ENCODE results near the gene PLXNB2. TPM values are rescaled to one million over a fixed set of nuclear protein-coding genes. Genes with fewer than 3 reads are reported as not detected.

The PLXNB2 gene
- total RNA-seq: 100 to 1,000 TPM in 1 of 4 donors, 10 to 100 TPM in 3; 80.7 to 110 (median 90.6) TPM
- polyA plus RNA-seq: 60.0 TPM
- long read RNA-seq, donor 1, full-length matches to known transcripts: 3 of 151 reads
- long read RNA-seq, donor 1, partial matches to known transcripts: 137 of 151 reads
- long read RNA-seq, donor 1, other reads (novel, unspliced or antisense): 11 of 151 reads
- long read RNA-seq, donor 2, full-length matches to known transcripts: 4 of 76 reads
- long read RNA-seq, donor 2, partial matches to known transcripts: 59 of 76 reads
- long read RNA-seq, donor 2, other reads (novel, unspliced or antisense): 13 of 76 reads
- long read RNA-seq, donor 3, full-length matches to known transcripts: 10 of 264 reads
- long read RNA-seq, donor 3, partial matches to known transcripts: 233 of 264 reads
- long read RNA-seq, donor 3, other reads (novel, unspliced or antisense): 21 of 264 reads
- long read RNA-seq, donor 4, full-length matches to known transcripts: 2 of 96 reads
- long read RNA-seq, donor 4, partial matches to known transcripts: 82 of 96 reads
- long read RNA-seq, donor 4, other reads (novel, unspliced or antisense): 12 of 96 reads

DNA sequence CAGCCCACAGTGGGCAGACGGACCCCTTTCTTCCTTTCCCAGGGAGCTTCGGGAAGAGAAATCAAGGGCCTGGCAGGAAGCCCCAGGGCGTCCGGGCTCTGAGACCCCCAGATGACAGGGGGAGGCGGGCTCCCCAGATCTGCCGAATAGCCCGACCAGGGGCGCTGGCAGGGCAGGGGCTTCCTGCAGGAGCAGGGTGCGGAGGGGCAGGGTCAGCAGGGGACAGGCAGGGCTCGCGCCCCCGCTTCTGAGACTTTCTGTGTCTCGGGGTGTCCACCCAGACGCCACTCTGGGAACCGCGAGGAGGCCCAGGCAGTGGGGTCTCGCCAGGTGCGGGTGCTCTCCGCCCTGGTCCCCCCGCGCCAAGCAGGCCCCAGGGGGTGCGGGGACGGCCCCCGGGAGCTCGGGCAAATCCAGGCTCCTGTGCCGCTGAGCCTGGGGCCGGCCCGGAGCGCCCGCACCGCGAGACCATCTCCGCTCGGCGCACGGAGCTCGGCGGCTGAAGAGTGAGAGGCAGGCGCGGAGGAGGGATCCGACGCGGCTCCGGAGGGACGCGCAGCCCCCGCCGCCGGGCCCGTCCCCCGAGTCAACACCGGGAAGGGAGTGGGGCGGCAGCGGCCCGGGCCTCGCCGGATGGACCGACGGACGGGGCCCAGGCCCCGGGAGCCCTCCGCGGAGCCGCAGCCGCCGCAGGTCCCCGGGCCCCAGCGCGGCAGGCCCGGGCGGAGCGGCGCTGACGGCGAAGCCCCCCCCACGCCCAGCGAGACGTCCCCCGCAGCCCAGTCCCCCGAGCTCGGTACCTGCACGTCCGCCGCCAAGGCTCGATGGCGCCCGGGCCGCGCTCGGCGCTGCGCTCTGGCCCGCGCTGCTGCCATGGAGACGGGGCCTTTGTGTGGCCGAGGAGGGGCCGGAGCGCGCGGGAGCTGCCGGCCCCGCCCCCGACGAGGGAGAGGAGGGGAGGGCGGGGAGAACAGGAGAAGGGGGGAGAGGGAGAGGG is at the start of gene PLXNB2:
Gene PLXNB2 (minus strand): TSS at position 894 of the 997 bp plus-strand sequence. CDS start 17,062 bp downstream, outside the sequence.
- Histone ChIP-seq H3K4me1 (ENCODE audit: control insufficient read depth, insufficient read depth, low read length) (peaks cover 16% of the 10 kb centered on the region), H3K27me3 (ENCODE audit: control insufficient read depth, insufficient read depth) (no peaks in the 10 kb centered on the region), H3K27ac (ENCODE audit: low read length) (peak within 1 kb of the TSS; percentile 83), H3K4me3 (ENCODE audit: low read length) (peak within 1 kb of the TSS; percentile 84), H3K9me3 (ENCODE audit: control insufficient read depth, low read length) (no peaks in the 10 kb centered on the region)
- DNase-seq: peak; percentile 87 to 95 (median 95)
- under 1% methylated on average over 102 of the region's 105 CpGs for WGBS
- intact Hi-C loops (cut with DNase I): no loop called here
- peak; percentile 63 to 64 for ATAC-seq

DNA sequence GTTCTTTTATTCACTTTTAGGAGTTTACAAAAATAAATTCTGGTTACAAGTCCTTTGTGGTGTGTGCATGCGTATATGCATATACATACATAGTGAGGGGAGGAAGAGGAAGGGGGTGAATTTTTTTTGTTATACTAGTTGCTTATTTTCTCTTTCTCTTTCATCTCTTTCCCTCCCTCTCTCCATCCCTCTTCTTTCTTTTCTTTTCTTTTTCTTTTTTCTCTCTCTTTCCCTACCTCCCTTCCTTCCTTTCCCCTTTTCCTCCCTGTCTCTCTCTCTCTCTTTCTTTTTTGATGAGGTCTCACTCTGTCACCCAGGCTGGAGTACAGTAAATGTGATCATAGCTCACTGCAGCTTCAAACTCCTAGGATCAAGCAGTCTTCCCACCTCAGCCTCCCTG is 49.8 kb upstream of the PLXNB2 start:
- Histone ChIP-seq H3K4me1 (ENCODE audit: control insufficient read depth, insufficient read depth, low read length) (no peaks in the 10 kb centered on the region), H3K27me3 (ENCODE audit: control insufficient read depth, insufficient read depth) (no peaks in the 10 kb centered on the region), H3K9me3 (ENCODE audit: control insufficient read depth, low read length) (no peaks in the 10 kb centered on the region), H3K4me3 (ENCODE audit: low read length) (no peak overlapping the region), H3K27ac (ENCODE audit: low read length) (no peak overlapping the region)
- WGBS: 96% methylated on average over 1 of the region's 1 CpG
- intact Hi-C loops (cut with DNase I): no loop called here
- ATAC-seq: no peak
- DNase-seq: no peak

DNA sequence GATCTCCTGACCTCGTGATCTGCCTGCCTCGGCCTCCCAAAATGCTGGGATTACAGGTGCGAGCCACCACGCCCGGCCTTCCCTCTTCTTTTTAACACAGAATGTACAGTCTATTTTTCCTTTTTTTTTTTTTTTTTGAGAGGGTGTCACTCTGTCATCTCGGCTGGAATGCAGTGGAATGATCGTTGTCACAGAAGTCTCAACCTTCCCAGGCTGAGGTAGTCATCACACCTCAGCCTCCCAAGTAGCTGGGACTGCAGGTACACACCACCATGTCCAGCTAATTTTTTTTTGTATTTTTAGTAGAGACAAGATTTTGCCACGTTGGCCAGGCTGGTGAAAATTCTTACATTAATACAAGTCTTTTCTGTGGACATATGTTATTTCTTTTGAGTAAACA is 48.7 kb upstream of the PLXNB2 start:
- no peak for ATAC-seq
- intact Hi-C loops (cut with DNase I): no loop called here
- H3K4me3 ChIP-seq (ENCODE audit: low read length): no peak overlapping the region
- no peak overlapping the region for H3K27ac ChIP-seq (ENCODE audit: low read length)
- no peaks in the 10 kb centered on the region for H3K27me3 ChIP-seq (ENCODE audit: control insufficient read depth, insufficient read depth)
- no peaks in the 10 kb centered on the region for H3K4me1 ChIP-seq (ENCODE audit: control insufficient read depth, insufficient read depth, low read length)
- 91% methylated on average over 8 of the region's 8 CpGs for WGBS
- H3K9me3 ChIP-seq (ENCODE audit: control insufficient read depth, low read length): no peaks in the 10 kb centered on the region
- DNase-seq: no peak

DNA sequence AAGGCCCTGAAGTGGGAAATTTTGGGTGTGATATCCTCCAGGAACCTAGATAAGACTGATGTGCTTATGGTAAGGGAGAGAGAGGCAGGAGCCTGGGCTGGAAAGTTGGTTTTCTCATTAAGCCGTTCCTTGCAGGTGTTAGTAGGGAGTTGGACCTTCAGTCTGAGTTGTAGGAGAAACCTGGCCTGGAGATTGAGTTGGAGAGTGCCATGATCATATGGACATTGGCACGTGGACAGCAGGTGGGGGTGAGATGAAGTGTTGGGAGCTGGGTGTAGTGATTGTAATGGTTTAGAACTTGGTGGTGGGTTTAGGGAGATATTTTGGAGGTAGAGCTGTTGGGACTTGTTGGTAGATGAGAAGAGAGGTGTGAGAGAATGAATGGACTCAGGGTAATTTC is 40.6 kb upstream of the PLXNB2 start:
- Histone ChIP-seq H3K27ac (ENCODE audit: low read length) (no peak overlapping the region), H3K4me1 (ENCODE audit: control insufficient read depth, insufficient read depth, low read length) (peaks cover 3% of the 10 kb centered on the region), H3K27me3 (ENCODE audit: control insufficient read depth, insufficient read depth) (no peaks in the 10 kb centered on the region), H3K4me3 (ENCODE audit: low read length) (no peak overlapping the region), H3K9me3 (ENCODE audit: control insufficient read depth, low read length) (no peaks in the 10 kb centered on the region)
- ATAC-seq: no peak
- intact Hi-C loops (cut with DNase I): no loop called here
- WGBS: 68% methylated on average over 2 of the region's 2 CpGs
- no peak for DNase-seq

GRCh38 chr22:50347157-50347556 is 39.7 kb upstream of the PLXNB2 start:
- intact Hi-C loops (cut with DNase I): no loop called here
- Histone ChIP-seq H3K4me1 (ENCODE audit: control insufficient read depth, insufficient read depth, low read length) (peaks cover 3% of the 10 kb centered on the region), H3K27me3 (ENCODE audit: control insufficient read depth, insufficient read depth) (no peaks in the 10 kb centered on the region), H3K4me3 (ENCODE audit: low read length) (no peak overlapping the region), H3K9me3 (ENCODE audit: control insufficient read depth, low read length) (no peaks in the 10 kb centered on the region), H3K27ac (ENCODE audit: low read length) (no peak overlapping the region)
- DNase-seq (no peak), ATAC-seq (no peak)
- WGBS: 65% methylated on average over 8 of the region's 8 CpGs

DNA sequence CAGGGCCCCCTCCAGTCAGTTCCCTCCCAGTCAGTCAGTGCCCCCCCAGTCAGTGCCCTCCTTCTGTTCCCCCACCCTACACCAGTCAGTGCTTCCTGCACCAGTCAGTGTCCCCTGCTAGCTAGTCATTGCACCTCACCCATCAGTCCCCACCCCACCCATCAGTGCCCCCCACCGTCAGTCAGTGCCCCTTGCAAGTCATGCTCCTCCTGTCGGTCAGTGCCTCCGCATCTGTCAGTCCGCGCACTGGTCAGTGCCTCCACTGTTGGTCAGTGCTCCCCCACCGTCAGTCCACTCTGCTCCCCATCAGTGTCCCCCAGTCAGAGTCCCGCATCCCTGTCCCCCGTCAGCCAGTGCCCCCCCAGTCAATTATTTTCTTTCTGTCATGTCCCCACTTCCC is 39.0 kb upstream of the PLXNB2 start:
- H3K4me3 ChIP-seq (ENCODE audit: low read length): no peak overlapping the region
- no peaks in the 10 kb centered on the region for H3K27me3 ChIP-seq (ENCODE audit: control insufficient read depth, insufficient read depth)
- ATAC-seq (no peak), DNase-seq (no peak)
- intact Hi-C loops (cut with DNase I): no loop called here
- no peak overlapping the region for H3K27ac ChIP-seq (ENCODE audit: low read length)
- no peaks in the 10 kb centered on the region for H3K9me3 ChIP-seq (ENCODE audit: control insufficient read depth, low read length)
- WGBS: 68% methylated on average over 8 of the region's 8 CpGs
- peaks cover 3% of the 10 kb centered on the region for H3K4me1 ChIP-seq (ENCODE audit: control insufficient read depth, insufficient read depth, low read length)

- WGBS: 1% methylated on average over 9 of the region's 9 CpGs
- H3K4me3 ChIP-seq (ENCODE audit: low read length): peak overlapping the region; percentile 96
- DNase-seq: no peak
- H3K4me1 ChIP-seq (ENCODE audit: control insufficient read depth, insufficient read depth, low read length): peaks cover 3% of the 10 kb centered on the region
- no peaks in the 10 kb centered on the region for H3K27me3 ChIP-seq (ENCODE audit: control insufficient read depth, insufficient read depth)
- no peak for ATAC-seq
- intact Hi-C loops (cut with DNase I): loop anchor here (5.0 kb wide), 4 partner anchors 71 to 96 kb away; partner anchors contain the start of genes HDAC10 (in 2 of the 4), MAPK11 (in 1 of the 4), MAPK12 (in 1 of the 4) and TUBGCP6 (in 1 of the 4)
- H3K27ac ChIP-seq (ENCODE audit: low read length): peak overlapping the region; percentile 66
- H3K9me3 ChIP-seq (ENCODE audit: control insufficient read depth, low read length): no peaks in the 10 kb centered on the region
These were observed 36.1 kb upstream of the PLXNB2 start for GRCh38 chr22:50343541-50343935.

DNA sequence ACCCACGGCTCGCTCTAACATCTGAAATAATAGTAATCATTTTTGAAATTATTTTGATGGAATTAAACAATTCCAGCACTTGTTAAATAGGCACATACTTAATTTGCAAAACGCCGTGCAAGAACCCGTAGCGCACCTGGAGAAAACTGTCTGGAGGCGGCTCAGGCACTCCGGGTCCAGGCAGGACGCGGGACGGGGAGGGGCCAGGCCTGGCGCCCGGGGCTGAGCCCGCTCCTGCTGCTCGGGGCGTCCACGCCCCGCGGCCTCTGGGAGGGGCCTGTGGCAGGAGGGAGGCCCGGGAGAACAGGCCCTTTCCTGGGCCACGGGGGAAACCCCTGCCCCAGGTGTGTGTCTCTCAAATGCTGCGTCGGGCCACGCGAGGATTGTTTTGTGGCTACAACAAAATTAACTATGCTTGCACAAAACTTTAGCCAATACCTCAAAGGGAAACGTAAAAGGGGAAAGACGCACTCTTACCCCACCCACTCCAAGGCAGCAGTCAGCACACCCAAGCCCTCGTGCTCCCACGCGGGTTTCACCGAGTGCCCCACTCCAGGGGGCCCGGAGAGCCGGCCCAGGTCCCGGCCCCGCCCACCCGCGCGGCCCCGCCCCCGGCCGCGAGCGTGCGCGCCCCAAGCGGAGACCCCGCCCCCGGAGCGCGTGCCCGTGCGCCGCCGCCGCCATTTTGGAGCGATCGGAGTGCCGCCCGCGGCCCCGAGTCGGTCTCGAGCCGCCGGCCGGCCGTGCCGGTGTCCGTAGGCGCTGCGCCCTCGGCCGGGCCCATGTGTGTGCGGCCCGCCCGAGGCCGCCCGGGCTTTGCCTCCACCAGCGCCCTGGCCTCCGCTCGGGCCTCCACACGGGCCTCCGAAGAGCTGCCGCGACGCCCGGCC is 35.5 kb upstream of the PLXNB2 start, which contains the start of gene PPP6R2:
Gene PPP6R2 (plus strand): TSS at position 677 of the 890 bp plus-strand sequence. CDS start 50,582 bp downstream, outside the sequence.
- Histone ChIP-seq H3K27me3 (ENCODE audit: control insufficient read depth, insufficient read depth) (no peaks in the 10 kb centered on the region), H3K4me1 (ENCODE audit: control insufficient read depth, insufficient read depth, low read length) (peaks cover 3% of the 10 kb centered on the region), H3K4me3 (ENCODE audit: low read length) (peak within 1 kb of the TSS; percentile 96), H3K9me3 (ENCODE audit: control insufficient read depth, low read length) (no peaks in the 10 kb centered on the region), H3K27ac (ENCODE audit: low read length) (peak within 1 kb of the TSS; percentile 66)
- ATAC-seq: peak; percentile 91 to 94
- under 1% methylated on average over 87 of the region's 87 CpGs for WGBS
- intact Hi-C loops (cut with DNase I): loop anchor here (5.0 kb wide), 4 partner anchors 71 to 96 kb away; partner anchors contain the start of genes HDAC10 (in 2 of the 4), MAPK11 (in 1 of the 4), MAPK12 (in 1 of the 4) and TUBGCP6 (in 1 of the 4)
- peak; percentile 84 to 95 (median 95) for DNase-seq

DNA sequence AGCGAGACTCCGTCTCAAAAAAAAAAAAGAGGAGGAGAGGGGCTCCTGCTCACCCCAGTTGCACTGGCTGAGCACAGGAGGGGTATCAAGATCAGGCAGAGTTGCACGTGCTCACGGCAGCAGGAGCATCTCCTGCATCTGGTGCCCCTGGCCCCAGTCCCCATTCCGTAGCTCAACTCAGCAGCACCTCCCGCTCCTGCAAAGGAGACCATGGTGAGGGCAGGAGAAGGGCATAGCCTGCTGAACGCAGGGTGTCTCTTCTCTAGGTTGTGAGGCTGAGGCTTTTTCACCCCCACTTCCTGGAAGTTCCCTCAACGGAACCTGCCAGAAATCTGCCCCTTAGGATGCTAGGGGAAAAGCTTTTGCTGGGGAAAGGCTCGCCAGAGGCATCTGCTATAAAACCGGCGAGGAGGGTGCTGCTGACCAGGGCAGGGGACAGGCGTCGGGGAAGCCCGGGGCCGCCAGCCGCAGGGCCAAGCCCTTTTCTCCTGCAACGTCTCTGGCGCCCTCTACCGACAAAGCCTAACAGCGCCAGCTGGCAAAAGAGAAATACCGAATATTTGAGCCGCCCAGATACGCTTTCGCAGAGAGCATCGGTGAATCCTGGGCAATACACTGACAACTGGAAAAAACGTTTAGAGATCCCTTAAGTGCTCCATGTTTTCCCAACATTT is 34.7 kb upstream of the PLXNB2 start:
- no peaks in the 10 kb centered on the region for H3K9me3 ChIP-seq (ENCODE audit: control insufficient read depth, low read length)
- H3K27ac ChIP-seq (ENCODE audit: low read length): no peak overlapping the region
- peak overlapping the region; percentile 96 for H3K4me3 ChIP-seq (ENCODE audit: low read length)
- H3K27me3 ChIP-seq (ENCODE audit: control insufficient read depth, insufficient read depth): no peaks in the 10 kb centered on the region
- peak; percentile 82 to 83 for ATAC-seq
- intact Hi-C loops (cut with DNase I): loop anchor here (5.0 kb wide), 4 partner anchors 70 to 95 kb away; partner anchors contain the start of genes HDAC10 (in 2 of the 4), MAPK11 (in 1 of the 4), MAPK12 (in 1 of the 4) and TUBGCP6 (in 1 of the 4)
- peak; percentile 90 to 96 (median 95) for DNase-seq
- WGBS: 12% methylated on average over 26 of the region's 26 CpGs
- peaks cover 3% of the 10 kb centered on the region for H3K4me1 ChIP-seq (ENCODE audit: control insufficient read depth, insufficient read depth, low read length)

All from right cardiac atrium (tissue), 5 donors.